NK-92 (cell line): Measurements from ENCODE around the gene LIN28B.
"Not testable (repeated sequence)": the region's sequence is repeated elsewhere in the genome, so short reads cannot be mapped to it uniquely, and the experiment has no call there.

ENCODE experiments used
- DNase-seq: peaks from one replicate; lab custom pipeline; 2025; ENCODE audit not compliant: unreplicated experiment; lab: John Stamatoyannopoulos, UW

LIN28B gene

GRCh38 chr6:105066233-105066632 lies 109.3 kb downstream of the LIN28B start:
- DNase-seq: no peak

GRCh38 chr6:105066836-105067235 lies 109.9 kb downstream of the LIN28B start:
- no peak for DNase-seq

- no peak for DNase-seq
Measured at GRCh38 chr6:105067329-105067728, 110.4 kb downstream of the LIN28B start.

GRCh38 chr6:105068407-105068806 lies 111.5 kb downstream of the LIN28B start:
- DNase-seq: no peak

- no peak for DNase-seq
Measured at GRCh38 chr6:105069821-105070445, 113.0 kb downstream of the LIN28B start.

- DNase-seq: no peak
Measured at GRCh38 chr6:105072798-105073199, 115.9 kb downstream of the LIN28B start.

- DNase-seq: no peak
Measured at GRCh38 chr6:105075210-105075609, 118.3 kb downstream of the LIN28B start.

- DNase-seq: not testable (repeated sequence)
Measured at GRCh38 chr6:105076418-105076817, 119.5 kb downstream of the LIN28B start.

GRCh38 chr6:105077596-105078385 lies 120.9 kb downstream of the LIN28B start:
- no peak for DNase-seq

- DNase-seq: no peak
Measured at GRCh38 chr6:105078386-105078708, 121.4 kb downstream of the LIN28B start.

- no peak for DNase-seq
Measured at GRCh38 chr6:105080279-105080678, 123.4 kb downstream of the LIN28B start.

- DNase-seq: not testable (repeated sequence)
Measured at GRCh38 chr6:105081662-105082061, 124.8 kb downstream of the LIN28B start.

GRCh38 chr6:105087571-105088211 lies 130.8 kb downstream of the LIN28B start:
- DNase-seq: no peak

GRCh38 chr6:105091140-105091829 lies 134.4 kb downstream of the LIN28B start:
- DNase-seq: no peak

GRCh38 chr6:105094133-105094640 lies 137.3 kb downstream of the LIN28B start:
- no peak for DNase-seq

GRCh38 chr6:105095139-105095538 lies 138.2 kb downstream of the LIN28B start:
- DNase-seq: no peak

- DNase-seq: no peak
Measured at GRCh38 chr6:105097288-105097687, 140.4 kb downstream of the LIN28B start.

- DNase-seq: no peak
Measured at GRCh38 chr6:105099371-105099770, 142.5 kb downstream of the LIN28B start.

GRCh38 chr6:105102186-105102585 lies 145.3 kb downstream of the LIN28B start:
- no peak for DNase-seq

GRCh38 chr6:105105094-105105493 lies 148.2 kb downstream of the LIN28B start:
- DNase-seq: no peak

GRCh38 chr6:105106260-105106659 lies 149.4 kb downstream of the LIN28B start:
- DNase-seq: no peak
